Heart left ventricle (tissue), 16 donors: ENCODE data around the gene MT1X. TPM values are rescaled to one million over a fixed set of nuclear protein-coding genes. Genes with fewer than 3 reads are reported as not detected.
A peak's percentile ranks its signal among the peaks of the same experiment; 100 is the strongest.

ENCODE experiments used
- ATAC-seq, 4 donors: fragments of 200-7000 bp; cut with Tn5 transposase; one replicate each; pipeline ENCODE4 v1.9.1; 2020 to 2022; ENCODE audit warnings: moderate library complexity in 4 of 4, mild to moderate bottlenecking in 3 of 4, moderate number of reproducible peaks in 1 of 4
- DNase-seq, 5 donors: peaks; one replicate each; pipeline ENCODE4 v3.0.0-alpha.2; 2020
- H3K27ac ChIP-seq, 12 donors: fragments of 200-600 bp; sonication (generic) in 4 of 12; one replicate each; pipeline versions ENCODE4 v1.5.0 to v1.8.0; 2016 to 2022; ENCODE audit warnings: mild to moderate bottlenecking in 2 of 12
- H3K27me3 ChIP-seq, 9 donors: fragments of 200-600 bp; sonication (generic) in 2 of 9; one replicate each; pipeline versions ENCODE4 v1.5.1 to v1.8.0; 2016 to 2022; ENCODE audit warnings: mild to moderate bottlenecking in 3 of 9
- H3K36me3 ChIP-seq, 9 donors: fragments of 200-600 bp; sonication (generic) in 2 of 9; one replicate each; pipeline versions ENCODE4 v1.5.0 to v1.8.0; 2018 to 2022; ENCODE audit warnings: mild to moderate bottlenecking in 2 of 9
- H3K4me1 ChIP-seq, 12 donors: fragments of 200-600 bp; sonication (generic) in 4 of 12; one replicate each; pipeline versions ENCODE4 v1.5.0 to v1.8.0; 2016 to 2022; ENCODE audit warnings: mild to moderate bottlenecking in 3 of 12
- H3K4me3 ChIP-seq, 12 donors: fragments of 200-600 bp; sonication (generic) in 4 of 12; one replicate each; pipeline versions ENCODE4 v1.5.0 to v1.8.0; 2017 to 2022; ENCODE audit warnings: mild to moderate bottlenecking in 9 of 12, moderate library complexity in 4 of 12
- H3K9me3 ChIP-seq, 12 donors: fragments of 200-600 bp; sonication (generic) in 4 of 12; one replicate each; pipeline versions ENCODE4 v1.5.0 to v1.8.0; 2016 to 2022; ENCODE audit warnings: mild to moderate bottlenecking in 1 of 12
- POLR2A ChIP-seq, 2 donors: fragments of 450-650 bp; IDR thresholded peaks; one replicate each; pipeline ENCODE4 v1.6.1; 2017; ENCODE audit warnings: antibody characterized with exemption in 2 of 2, mild to moderate bottlenecking in 2 of 2, moderate library complexity in 2 of 2
- WGBS, 4 donors: extraction: QIAGEN DNeasy Blood & Tissue Kit in 2 of 4; methylation state at CpG; one replicate each; pipeline versions ENCODE4 v1.1.5 to v1.1.7; 2013 to 2018; 5-methylcytosine and 5-hydroxymethylcytosine counted together
- intact Hi-C, 10 donors: fragments of 100-400 bp; cut with DNase I; formaldehyde crosslinking; loops; one replicate each; pipeline versions ENCODE4 v1.11.1 to v1.14.2; 2022
- polyA plus RNA-seq, 2 donors: library from polyadenylated mRNA; stranded (reverse); fragments of 200-250 nt; gene quantifications; one replicate each; pipeline ENCODE4 v1.2.3, GENCODE V29; 2013
- total RNA-seq, 9 donors: library from RNA; depleted of rRNA in 2 of 9; stranded (reverse); fragments of >200 nt in 2 of 9; fragmentation: NEBNext Ultra II Directional in 3 of 9; extraction: Animal tissue kit (Norgen Biotek cat#: 25700) in 3 of 9; gene quantifications; one replicate each; pipeline versions ENCODE4 v1.1.0 to v1.2.4, GENCODE V29; 2016 to 2023
- TF ChIP-seq, protein P1 (sequence below), 12 donors: fragments of 200-600 bp; sonication (generic) in 4 of 12; IDR thresholded peaks; one replicate each; pipeline versions ENCODE4 v1.5.0 to v1.8.0; 2018 to 2022; ENCODE audit warnings: antibody characterized with exemption in 12 of 12, mild to moderate bottlenecking in 5 of 12
- donor health status: ischemic (EF 13 %, LVEDD 7.1; RV severe dilation, severe dysfunction).
- donor health status: healthy with polysubstance abuse.
- donor health status: DM: no; HTN: yes; CAD: no.
- donor health status: DM: no; HTN: no; CAD: no.
- donor health status: ischemic (EF 25% LVEDD 6.9; RV normal size, moderate dysfunction).
- donor health status: ischemic (EF 25% LVEDD 5.7; RV mildly dilated, moderate dysfunction).
- donor health status: healthy.
- donor health status: DM: yes; HTN: yes; CAD: no.
- donor health status: ischemic (EF 35%, LVEDD 5.7; RV mildly dilated, moderate dysfunction).
- donor health status: nonischemic (EF 11% LVEDD 7.7; RV severe dilation, severe dysfunction).
- donor health status: DM: yes; HTN: yes; CAD: no.
- donor health status: PGD.
- donor health status: ischemic (EF 29% LVEDD 5.4; RV normal size, mild dysfunction).
- donor health status: nonischemic (EF 23%, LVEDD 6.1; RV moderate dilation, normal function).

Gene MT1X
- total and polyA plus RNA-seq, 11 donors, result 20.6 to 918 (median 137) TPM

DNA sequence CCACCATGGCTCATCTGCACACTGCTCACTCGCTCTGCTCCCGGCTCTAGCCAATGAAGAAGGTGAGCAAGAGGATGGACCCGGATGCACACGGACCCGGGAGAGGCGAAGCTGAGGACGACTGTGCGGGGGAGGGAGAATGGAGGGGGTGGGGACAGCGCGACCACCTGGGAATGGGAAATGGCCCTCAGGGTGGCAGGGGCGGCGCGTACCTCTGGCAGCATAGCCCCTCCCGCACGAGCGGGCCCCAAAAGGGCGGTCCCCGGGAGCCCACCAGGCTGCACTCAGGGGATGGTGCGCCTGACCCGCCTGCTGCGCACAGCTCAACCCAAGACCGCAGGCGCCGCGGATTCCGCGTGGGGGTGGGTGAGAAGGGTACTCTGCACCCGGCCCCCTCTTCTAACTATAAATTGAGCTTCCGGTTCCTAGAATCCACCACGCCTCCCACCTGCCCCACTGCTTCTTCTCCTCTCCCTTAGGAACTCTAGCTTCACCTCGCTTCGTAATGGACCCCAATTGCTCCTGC, 6.5 kb upstream of the MT1X start:
- 7 to 21% (median 10%) methylated on average over 27 to 32 of the region's 32 CpGs for WGBS, 4 donors
- no peak overlapping the region for H3K27ac ChIP-seq
- ATAC-seq (peak in 2 of 4 donors; percentile 10 to 11), DNase-seq (no peak)
- no peaks in the 10 kb centered on the region for H3K9me3 ChIP-seq
- intact Hi-C loops, result loop anchor here in 1 of 10 donors (2.0 kb wide), 1 partner anchor 27 kb away; no protein-coding TSS in a partner anchor
- peaks cover 0 to 17% (median 5%) of the 10 kb centered on the region in 12 donors for H3K4me1 ChIP-seq
- H3K27me3 ChIP-seq, result peaks cover 0 to 40% (median 12%) of the 10 kb centered on the region in 9 donors
- H3K4me3 ChIP-seq, result peak overlapping the region in 10 of 12 donors; percentile 13 to 40 (median 27)
- no peaks in the 10 kb centered on the region for H3K36me3 ChIP-seq
- TF ChIP-seq POLR2A (IDR thresholded peaks at IDR 0.05), result no peak
- TF ChIP-seq, protein P1, sequence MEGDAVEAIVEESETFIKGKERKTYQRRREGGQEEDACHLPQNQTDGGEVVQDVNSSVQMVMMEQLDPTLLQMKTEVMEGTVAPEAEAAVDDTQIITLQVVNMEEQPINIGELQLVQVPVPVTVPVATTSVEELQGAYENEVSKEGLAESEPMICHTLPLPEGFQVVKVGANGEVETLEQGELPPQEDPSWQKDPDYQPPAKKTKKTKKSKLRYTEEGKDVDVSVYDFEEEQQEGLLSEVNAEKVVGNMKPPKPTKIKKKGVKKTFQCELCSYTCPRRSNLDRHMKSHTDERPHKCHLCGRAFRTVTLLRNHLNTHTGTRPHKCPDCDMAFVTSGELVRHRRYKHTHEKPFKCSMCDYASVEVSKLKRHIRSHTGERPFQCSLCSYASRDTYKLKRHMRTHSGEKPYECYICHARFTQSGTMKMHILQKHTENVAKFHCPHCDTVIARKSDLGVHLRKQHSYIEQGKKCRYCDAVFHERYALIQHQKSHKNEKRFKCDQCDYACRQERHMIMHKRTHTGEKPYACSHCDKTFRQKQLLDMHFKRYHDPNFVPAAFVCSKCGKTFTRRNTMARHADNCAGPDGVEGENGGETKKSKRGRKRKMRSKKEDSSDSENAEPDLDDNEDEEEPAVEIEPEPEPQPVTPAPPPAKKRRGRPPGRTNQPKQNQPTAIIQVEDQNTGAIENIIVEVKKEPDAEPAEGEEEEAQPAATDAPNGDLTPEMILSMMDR (IDR thresholded peaks at IDR 0.05), result no peak

DNA sequence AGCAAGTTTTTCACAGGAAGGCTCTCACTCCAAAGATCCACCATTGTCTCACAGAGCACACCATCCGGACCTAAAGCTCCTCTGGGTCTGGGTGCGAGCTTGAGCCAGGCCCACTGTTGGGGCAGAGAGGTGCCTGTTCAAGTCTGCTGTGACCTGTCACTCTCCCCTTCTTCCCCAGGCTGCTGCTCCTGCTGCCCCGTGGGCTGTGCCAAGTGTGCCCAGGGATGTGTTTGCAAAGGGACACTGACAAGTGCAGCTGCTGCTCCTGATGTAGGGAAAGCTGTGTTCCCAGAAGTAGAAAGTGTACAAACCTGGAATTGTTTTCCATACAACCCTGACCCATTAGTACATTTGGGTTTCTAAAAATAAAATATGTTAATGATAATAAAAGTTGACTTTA, 4.8 kb upstream of the MT1X start:
- DNase-seq, result no peak
- Histone ChIP-seq H3K27me3 (peaks cover 0 to 33% (median 10%) of the 10 kb centered on the region in 9 donors), H3K4me3 (no peak overlapping the region), H3K36me3 (no peaks in the 10 kb centered on the region), H3K9me3 (no peaks in the 10 kb centered on the region), H3K27ac (no peak overlapping the region), H3K4me1 (peaks cover 0 to 30% (median 10%) of the 10 kb centered on the region in 12 donors)
- no peak for TF ChIP-seq POLR2A (IDR thresholded peaks at IDR 0.05)
- TF ChIP-seq, protein P1 (IDR thresholded peaks at IDR 0.05), result no peak
- ATAC-seq, result no peak
- intact Hi-C loops, result no loop called here
- 80 to 84% (median 80%) methylated on average over 3 of the region's 3 CpGs for WGBS, 4 donors

DNA sequence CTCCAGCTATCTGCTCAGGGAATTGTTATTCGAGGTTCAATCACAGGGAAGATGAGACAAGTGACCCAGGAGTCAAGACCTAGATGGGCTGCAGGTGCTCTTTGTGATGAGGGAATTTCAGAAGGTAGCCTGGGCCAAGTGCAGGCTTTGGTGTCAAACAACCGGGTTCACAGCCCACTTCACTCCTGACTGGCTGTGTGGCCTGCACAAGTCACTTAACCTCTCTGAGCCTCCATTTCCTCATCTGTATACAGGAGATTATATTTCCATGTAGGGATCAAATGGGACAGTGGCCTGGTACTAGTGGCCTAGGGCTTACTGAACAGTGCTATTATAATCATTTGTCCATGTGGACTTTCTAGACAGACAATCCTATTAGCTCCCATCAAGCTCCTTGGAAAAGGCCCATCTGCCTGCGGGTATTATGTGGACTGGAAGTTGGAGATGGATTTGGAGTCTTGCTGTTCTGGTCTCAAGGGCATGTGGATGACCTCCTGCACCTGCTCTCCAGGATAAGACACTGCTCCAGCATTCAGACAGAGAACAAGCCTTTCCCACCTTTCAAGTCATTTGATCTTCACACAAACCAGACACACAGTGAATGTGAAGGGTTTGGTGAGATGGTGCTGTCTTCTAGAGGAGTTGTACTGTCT, 3.1 kb upstream of the MT1X start:
- intact Hi-C loops, result no loop called here
- Histone ChIP-seq H3K4me3 (no peak overlapping the region), H3K4me1 (peaks cover 0 to 47% (median 21%) of the 10 kb centered on the region in 12 donors), H3K27me3 (peaks cover 0 to 24% (median 10%) of the 10 kb centered on the region in 9 donors), H3K9me3 (no peaks in the 10 kb centered on the region), H3K36me3 (no peaks in the 10 kb centered on the region), H3K27ac (peak overlapping the region in 10 of 12 donors; percentile 34 to 88 (median 57))
- WGBS, 4 donors, result 90 to 96% (median 91%) methylated on average over 3 of the region's 3 CpGs
- no peak for ATAC-seq
- no peak for TF ChIP-seq POLR2A (IDR thresholded peaks at IDR 0.05)
- TF ChIP-seq, protein P1 (IDR thresholded peaks at IDR 0.05), result no peak
- DNase-seq, result no peak

DNA sequence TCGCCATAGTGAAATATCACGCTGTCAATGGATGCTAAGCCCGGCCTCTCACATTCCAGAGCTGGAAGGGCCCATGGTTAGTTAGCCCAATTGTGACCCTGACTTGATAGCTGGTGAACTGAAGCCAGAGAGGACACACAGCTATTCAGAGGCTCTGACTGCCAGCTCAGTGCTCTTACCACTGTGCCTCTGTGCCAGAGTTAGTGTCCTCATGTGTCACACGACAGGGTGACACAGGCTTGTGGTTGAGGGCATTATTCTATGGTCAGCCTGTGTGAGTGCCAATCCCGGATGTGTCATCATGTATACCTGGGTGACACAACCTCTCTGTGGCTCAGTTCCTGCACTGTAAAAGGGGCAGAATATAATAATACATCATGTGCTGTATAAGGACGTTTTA, 2.5 kb upstream of the MT1X start:
- no peaks in the 10 kb centered on the region for H3K9me3 ChIP-seq
- DNase-seq (peak in 2 of 5 donors; percentile 47 to 75), ATAC-seq (peak; percentile 33 to 44 (median 40))
- peaks cover 0 to 22% (median 10%) of the 10 kb centered on the region in 9 donors for H3K27me3 ChIP-seq
- H3K27ac ChIP-seq, result peak overlapping the region in 11 of 12 donors; percentile 10 to 88 (median 57)
- 59 to 67% (median 66%) methylated on average over 6 of the region's 6 CpGs for WGBS, 4 donors
- H3K4me1 ChIP-seq, result peaks cover 0 to 53% (median 22%) of the 10 kb centered on the region in 12 donors
- intact Hi-C loops, result loop anchor here in 7 of 10 donors (5.0 kb wide), 4 partner anchors 43 to 158 kb away; partner anchors contain the start of genes MT2A (in 6 of the 7), BBS2 (in 1 of the 7), MT1A (in 1 of the 7) and MT1E (in 1 of the 7)
- TF ChIP-seq POLR2A (IDR thresholded peaks at IDR 0.05), result no peak
- TF ChIP-seq, protein P1 (IDR thresholded peaks at IDR 0.05), result no peak
- H3K36me3 ChIP-seq, result no peaks in the 10 kb centered on the region
- no peak overlapping the region for H3K4me3 ChIP-seq
